Measurements from ENCODE around the gene FIGNL2. TPM values are rescaled to one million over a fixed set of nuclear protein-coding genes. Genes with fewer than 3 reads are reported as not detected.

FIGNL2 gene
- total RNA-seq, 4 donors from 2014 or later = 1.1 to 2.1 (median 1.3) TPM

DNA sequence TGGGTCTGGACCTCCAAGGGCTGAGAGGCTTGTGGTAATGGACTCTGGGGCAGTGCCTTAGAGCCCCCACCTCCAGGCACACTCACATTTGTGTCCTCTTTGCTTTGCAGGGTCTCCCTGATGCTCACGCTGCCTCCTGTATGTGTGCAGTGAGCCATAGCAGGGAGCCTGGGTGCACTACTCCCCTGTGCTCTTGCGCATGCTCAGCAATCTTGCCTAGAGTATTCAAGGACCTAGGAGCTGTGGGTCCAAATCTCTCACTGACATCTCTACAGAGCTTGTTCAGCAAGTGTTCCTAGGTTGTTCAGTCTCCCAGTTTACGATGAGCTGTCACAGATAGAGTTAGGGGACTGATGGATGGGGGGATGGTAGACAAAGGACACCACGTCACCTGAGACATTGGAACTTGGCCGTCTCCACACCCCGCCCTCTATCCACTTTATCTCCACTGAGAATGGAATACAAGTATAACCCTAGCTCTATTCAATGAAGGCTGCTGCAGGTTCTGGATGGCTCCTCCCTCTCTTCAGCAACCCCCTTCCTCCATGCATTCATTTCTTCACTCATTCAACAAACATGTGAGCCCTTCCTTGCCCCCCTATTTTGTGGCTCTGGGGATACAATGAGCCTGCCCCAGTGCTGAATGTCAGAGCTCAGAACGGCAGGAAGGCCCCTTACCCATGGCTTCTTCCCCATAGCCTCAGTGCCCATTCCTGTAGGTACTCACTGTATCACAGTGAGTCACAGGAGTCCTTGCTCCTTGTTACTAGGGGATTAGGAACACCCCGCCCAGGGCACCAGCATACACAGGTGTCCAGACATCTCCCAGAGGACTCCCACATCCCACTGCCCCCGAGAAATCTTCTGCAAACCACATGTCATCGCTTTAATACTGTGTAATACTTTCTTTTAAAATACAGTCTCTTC lies 31.2 kb downstream of the FIGNL2 start:
- no peak for DNase-seq (ENCODE audit: low spot score in 2 of 2)
- Histone ChIP-seq H3K27me3 (no peaks in the 10 kb centered on the region), H3K9me3 (no peaks in the 10 kb centered on the region), H3K4me1 (peaks cover 0 to 18% (median 4%) of the 10 kb centered on the region in 4 donors), H3K4me3 (no peak overlapping the region), H3K27ac (no peak overlapping the region), H3K36me3 (peaks cover 0 to 5% (median 0%) of the 10 kb centered on the region in 3 donors)
- 86 to 87% methylated on average over 10 of the region's 10 CpGs for WGBS, 2 donors
- TF ChIP-seq, protein P1, sequence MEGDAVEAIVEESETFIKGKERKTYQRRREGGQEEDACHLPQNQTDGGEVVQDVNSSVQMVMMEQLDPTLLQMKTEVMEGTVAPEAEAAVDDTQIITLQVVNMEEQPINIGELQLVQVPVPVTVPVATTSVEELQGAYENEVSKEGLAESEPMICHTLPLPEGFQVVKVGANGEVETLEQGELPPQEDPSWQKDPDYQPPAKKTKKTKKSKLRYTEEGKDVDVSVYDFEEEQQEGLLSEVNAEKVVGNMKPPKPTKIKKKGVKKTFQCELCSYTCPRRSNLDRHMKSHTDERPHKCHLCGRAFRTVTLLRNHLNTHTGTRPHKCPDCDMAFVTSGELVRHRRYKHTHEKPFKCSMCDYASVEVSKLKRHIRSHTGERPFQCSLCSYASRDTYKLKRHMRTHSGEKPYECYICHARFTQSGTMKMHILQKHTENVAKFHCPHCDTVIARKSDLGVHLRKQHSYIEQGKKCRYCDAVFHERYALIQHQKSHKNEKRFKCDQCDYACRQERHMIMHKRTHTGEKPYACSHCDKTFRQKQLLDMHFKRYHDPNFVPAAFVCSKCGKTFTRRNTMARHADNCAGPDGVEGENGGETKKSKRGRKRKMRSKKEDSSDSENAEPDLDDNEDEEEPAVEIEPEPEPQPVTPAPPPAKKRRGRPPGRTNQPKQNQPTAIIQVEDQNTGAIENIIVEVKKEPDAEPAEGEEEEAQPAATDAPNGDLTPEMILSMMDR (IDR thresholded peaks at IDR 0.05) = no peak
- TF ChIP-seq EP300 (IDR thresholded peaks at IDR 0.05) (no peak), POLR2A (IDR thresholded peaks at IDR 0.05) (no peak)

DNA sequence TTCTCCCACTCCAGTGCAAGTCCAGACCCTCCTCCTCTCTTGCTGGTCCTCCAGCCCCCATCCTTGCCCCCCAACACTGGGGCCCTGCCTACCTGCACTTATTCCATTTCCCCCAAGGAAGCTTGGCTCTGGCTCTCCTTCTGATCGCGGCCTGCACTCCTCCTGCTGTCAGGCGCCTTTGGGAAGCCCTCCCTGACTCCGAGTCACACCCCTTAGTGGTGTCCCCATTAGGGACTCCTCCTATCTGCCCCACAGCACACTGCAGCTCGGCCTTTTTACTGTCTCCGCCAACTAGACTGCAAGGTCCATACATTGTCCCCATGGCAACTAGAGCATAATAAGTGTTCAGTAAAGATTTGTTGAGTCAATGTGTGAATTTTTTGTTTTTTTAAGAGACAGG lies 32.9 kb downstream of the FIGNL2 start:
- WGBS, 2 donors = 68 to 72% methylated on average over 6 of the region's 6 CpGs
- Histone ChIP-seq H3K4me1 (peaks cover 0 to 25% (median 4%) of the 10 kb centered on the region in 4 donors), H3K27me3 (no peaks in the 10 kb centered on the region), H3K36me3 (no peaks in the 10 kb centered on the region), H3K27ac (no peak overlapping the region), H3K4me3 (no peak overlapping the region), H3K9me3 (no peaks in the 10 kb centered on the region)
- DNase-seq (ENCODE audit: low spot score in 2 of 2) = no peak
- TF ChIP-seq EP300 (IDR thresholded peaks at IDR 0.05) (no peak), POLR2A (IDR thresholded peaks at IDR 0.05) (no peak)
- TF ChIP-seq, protein P1 (IDR thresholded peaks at IDR 0.05) = no peak

DNA sequence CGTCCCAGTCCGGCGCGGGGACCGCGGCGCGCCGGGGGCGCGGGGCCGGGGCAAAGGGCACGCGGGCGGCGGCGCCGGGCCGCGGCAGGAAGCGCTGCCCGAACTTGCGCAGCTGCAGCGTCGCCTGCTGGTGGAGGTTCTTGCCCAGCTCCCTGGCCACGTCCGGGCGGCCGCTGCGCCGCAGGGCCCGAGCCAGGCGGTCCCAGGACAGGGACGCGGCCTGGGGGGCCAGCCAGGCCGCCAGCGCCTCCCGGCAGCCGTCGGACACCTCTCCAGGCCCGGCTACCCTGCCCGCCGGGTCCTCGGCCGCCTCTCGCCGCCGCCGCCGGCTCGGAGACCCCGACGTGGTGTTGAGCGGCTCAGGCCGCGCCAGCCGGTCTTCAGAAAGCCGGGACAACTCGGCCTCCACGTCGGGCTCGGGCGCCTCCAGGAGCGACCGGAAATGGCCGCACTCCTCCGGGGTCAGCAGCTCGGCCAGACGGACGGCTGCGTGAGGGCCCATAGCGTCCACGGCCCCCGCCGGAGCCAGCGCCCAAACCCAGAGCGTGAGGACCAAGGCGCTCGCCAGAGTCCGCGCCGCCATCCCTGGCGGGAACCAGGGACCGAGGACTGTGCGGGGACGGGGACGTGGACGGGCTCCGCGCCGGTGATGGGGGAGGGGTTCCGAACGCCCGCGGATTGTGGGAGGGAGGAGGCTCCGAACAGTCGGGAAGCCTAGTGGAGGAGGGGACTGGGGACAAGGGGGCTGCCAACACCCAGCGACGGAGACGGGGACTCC lies 34.0 kb downstream of the FIGNL2 start:
- WGBS, 2 donors = 4 to 19% methylated on average over 26 to 70 of the region's 100 CpGs
- peak overlapping the region; percentile 58 to 94 (median 81) for H3K27ac ChIP-seq
- TF ChIP-seq, protein P1 (IDR thresholded peaks at IDR 0.05) = peak; percentile 64 to 96 (median 94)
- TF ChIP-seq POLR2A (IDR thresholded peaks at IDR 0.05) (peak; percentile 20 to 22), EP300 (IDR thresholded peaks at IDR 0.05) (peak in 1 of 2 donors; percentile 23)
- H3K36me3 ChIP-seq = no peaks in the 10 kb centered on the region
- peak overlapping the region; percentile 52 to 73 (median 62) for H3K4me3 ChIP-seq
- H3K4me1 ChIP-seq = peaks cover 0 to 25% (median 4%) of the 10 kb centered on the region in 4 donors
- no peaks in the 10 kb centered on the region for H3K9me3 ChIP-seq
- no peaks in the 10 kb centered on the region for H3K27me3 ChIP-seq
- DNase-seq (ENCODE audit: low spot score in 2 of 2) = peak; percentile 59 to 61

DNA sequence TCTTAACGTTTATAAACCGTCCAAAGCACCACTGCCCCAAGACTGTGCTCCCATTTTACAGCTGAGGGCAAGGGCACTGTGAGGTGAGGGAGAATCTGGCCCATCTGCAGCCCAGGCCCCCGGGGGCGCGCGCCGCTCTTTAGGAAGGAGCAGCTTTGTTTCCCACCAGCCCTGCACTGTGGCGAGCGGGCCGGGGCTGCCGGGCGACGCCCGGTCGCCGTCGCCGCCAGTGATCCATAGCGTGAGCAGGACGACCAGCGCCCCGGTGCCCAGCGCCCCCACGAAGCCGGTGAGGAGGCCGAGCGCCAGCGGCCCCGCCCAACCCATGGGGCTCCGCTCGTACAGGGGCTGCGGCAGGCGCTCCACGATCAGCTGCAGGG lies 34.6 kb downstream of the FIGNL2 start:
- no peak for DNase-seq (ENCODE audit: low spot score in 2 of 2)
- no peak for TF ChIP-seq POLR2A (IDR thresholded peaks at IDR 0.05)
- TF ChIP-seq, protein P1 (IDR thresholded peaks at IDR 0.05) = no peak
- no peak for TF ChIP-seq EP300 (IDR thresholded peaks at IDR 0.05)
- Histone ChIP-seq H3K27me3 (no peaks in the 10 kb centered on the region), H3K27ac (peak overlapping the region in 2 of 4 donors; percentile 33 to 94), H3K36me3 (no peaks in the 10 kb centered on the region), H3K9me3 (no peaks in the 10 kb centered on the region), H3K4me1 (peaks cover 0 to 23% (median 3%) of the 10 kb centered on the region in 4 donors), H3K4me3 (peak overlapping the region in 3 of 4 donors; percentile 56 to 73 (median 67))
- WGBS, 2 donors = 7 to 40% methylated on average over 7 to 31 of the region's 34 CpGs

Data from tibial nerve (tissue), 4 donors.